H1 (cell line): ENCODE data around the gene ADAM22. TPM values are rescaled to one million over a fixed set of nuclear protein-coding genes. Genes with fewer than 3 reads are reported as not detected.

Experiments used
- CTCF ChIA-PET: fragments of 300-600 bp; sonication (Branson Sonifier 250); formaldehyde crosslinking; loops from one replicate; lab custom pipeline; 2021; ENCODE audit not compliant: partially characterized antibody; lab: Charles Lee
- POLR2A ChIA-PET: fragments of 300-600 bp; sonication (Branson Sonifier 250); formaldehyde crosslinking; loops from one replicate; lab custom pipeline; 2021; ENCODE audit warnings: inconsistent platforms; ENCODE audit not compliant: partially characterized antibody; lab: Charles Lee
- DNase-seq, 2 experiments: peaks; one replicate each; pipeline versions ENCODE4 v3.0.0 to v3.0.0-alpha.2; 2010 to 2022; ENCODE audit warnings: low spot score in 2 of 2, low read depth in 1 of 2, mixed read lengths in 1 of 2
- FAIRE-seq: peaks from 2 replicates; lab custom pipeline; 2011; peaks lifted over from hg19 to GRCh38; lab: Jason Lieb, UNC
- H2AFZ ChIP-seq: 2 replicates; pipeline ENCODE4 v1.8.1; 2012; ENCODE audit warnings: low read length, inconsistent platforms
- H2AK5ac ChIP-seq: 2 replicates; pipeline ENCODE4 v1.6.1; 2013; ENCODE audit warnings: low read depth, low read length
- H2BK120ac ChIP-seq: replicated peaks from 2 replicates; pipeline ENCODE3; 2013; ENCODE audit warnings: low read depth, low read length, inconsistent platforms
- H2BK12ac ChIP-seq: 2 replicates; pipeline ENCODE4 v1.6.1; 2013; ENCODE audit warnings: low read depth, low read length
- H2BK15ac ChIP-seq: 2 replicates; pipeline ENCODE4 v1.6.1; 2013; ENCODE audit warnings: low read length
- H2BK20ac ChIP-seq: 2 replicates; pipeline ENCODE4 v1.6.1; 2013; ENCODE audit warnings: low read length
- H2BK5ac ChIP-seq: 2 replicates; pipeline ENCODE4 v1.6.1; 2013; ENCODE audit warnings: low read depth, low read length
- H3K14ac ChIP-seq: 2 replicates; pipeline ENCODE4 v1.6.1; 2013; ENCODE audit warnings: inconsistent platforms; ENCODE audit not compliant: insufficient read length
- H3K18ac ChIP-seq: 2 replicates; pipeline ENCODE4 v1.6.1; 2013; ENCODE audit warnings: low read length; ENCODE audit errors: extremely low read depth
- H3K23ac ChIP-seq: 2 replicates; pipeline ENCODE4 v1.6.1; 2013; ENCODE audit warnings: inconsistent platforms; ENCODE audit not compliant: insufficient read length
- H3K23me2 ChIP-seq: 2 replicates; pipeline ENCODE4 v1.6.1; 2013; ENCODE audit warnings: low read depth, low read length
- H3K27ac ChIP-seq: 2 replicates; pipeline ENCODE4 v1.6.1; 2011; ENCODE audit warnings: low read depth, low read length, inconsistent platforms
- H3K27me3 ChIP-seq, 4 experiments: replicated peaks in 1 of 4; 1 replicate in 1 of 4; 2 replicates in 3 of 4; pipeline versions ENCODE4 v1.6.1 to v1.8.1; 2011 to 2013; ENCODE audit warnings: low read length in 3 of 4, mild to moderate bottlenecking in 3 of 4, inconsistent platforms in 2 of 4, mixed read lengths in 2 of 4, moderate library complexity in 1 of 4; ENCODE audit not compliant: control insufficient read depth in 3 of 4, insufficient read depth in 3 of 4; ENCODE audit errors: extremely low read depth in 1 of 4
- H3K36me3 ChIP-seq, 4 experiments: 2 replicates each; pipeline versions ENCODE4 v1.6.1 to v1.8.1; 2011 to 2013; ENCODE audit warnings: mild to moderate bottlenecking in 4 of 4, low read length in 3 of 4, moderate library complexity in 2 of 4, control low read depth in 1 of 4, inconsistent platforms in 1 of 4; ENCODE audit not compliant: insufficient read depth in 4 of 4, control insufficient read depth in 2 of 4
- H3K4ac ChIP-seq: replicated peaks from 2 replicates; pipeline ENCODE3; 2013; ENCODE audit warnings: low read length, low read depth, mixed read lengths, inconsistent platforms; ENCODE audit not compliant: insufficient read length
- H3K4me1 ChIP-seq, 4 experiments: replicated peaks in 1 of 4; 1 replicate in 1 of 4; 2 replicates in 3 of 4; pipeline versions ENCODE4 v1.6.1 to v1.8.1; 2011 to 2013; ENCODE audit warnings: low read length in 3 of 4, inconsistent platforms in 2 of 4, mixed read lengths in 1 of 4; ENCODE audit not compliant: insufficient read depth in 4 of 4, control insufficient read depth in 3 of 4
- H3K4me2 ChIP-seq, 2 experiments: 2 replicates each; pipeline versions ENCODE4 v1.6.1 to v1.8.1; 2011 to 2013; ENCODE audit warnings: low read depth in 2 of 2, low read length in 2 of 2, control low read depth in 1 of 2, inconsistent platforms in 1 of 2, mild to moderate bottlenecking in 1 of 2; ENCODE audit not compliant: insufficient read depth in 1 of 2
- H3K4me3 ChIP-seq, 4 experiments: fragments of 200-600, 300-600 bp in 1 of 4; sonication (generic), shearing (Covaris generic), sonication (Bioruptor Twin) in 1 of 4; 2 replicates each; pipeline versions ENCODE4 v1.5.1 to v1.8.1; 2011 to 2016; ENCODE audit warnings: low read length in 4 of 4, low read depth in 3 of 4, control low read depth in 2 of 4, inconsistent platforms in 2 of 4, mild to moderate bottlenecking in 2 of 4, mixed read lengths in 1 of 4, moderate library complexity in 1 of 4; ENCODE audit not compliant: insufficient read depth in 2 of 4; ENCODE audit errors: extremely low read depth in 1 of 4
- H3K56ac ChIP-seq: replicated peaks from 2 replicates; pipeline ENCODE3; 2013; ENCODE audit warnings: low read depth, mild to moderate bottlenecking, mixed read lengths, low read length, inconsistent platforms; ENCODE audit not compliant: insufficient read length
- H3K79me1 ChIP-seq: 2 replicates; pipeline ENCODE4 v1.6.1; 2013; ENCODE audit warnings: low read depth, low read length, control low read depth
- H3K79me2 ChIP-seq, 2 experiments: 2 replicates each; pipeline versions ENCODE4 v1.6.1 to v1.8.1; 2012 to 2013; ENCODE audit warnings: low read length in 2 of 2, mild to moderate bottlenecking in 2 of 2, inconsistent platforms in 1 of 2; ENCODE audit not compliant: insufficient read depth in 2 of 2, control insufficient read depth in 1 of 2
- H3K9ac ChIP-seq, 4 experiments: replicated peaks in 1 of 4; 1 replicate in 1 of 4; 2 replicates in 3 of 4; pipeline versions ENCODE4 v1.6.1 to v1.8.1; 2011 to 2013; ENCODE audit warnings: low read depth in 3 of 4, low read length in 3 of 4, control low read depth in 2 of 4, mild to moderate bottlenecking in 2 of 4, moderate library complexity in 2 of 4, inconsistent platforms in 1 of 4; ENCODE audit errors: extremely low read depth in 1 of 4
- H3K9me3 ChIP-seq, 2 experiments: 2 replicates each; pipeline versions ENCODE4 v1.6.1 to v1.8.1; 2012 to 2013; ENCODE audit warnings: mild to moderate bottlenecking in 2 of 2, moderate library complexity in 2 of 2, control low read depth in 1 of 2, inconsistent platforms in 1 of 2, low read depth in 1 of 2, low read length in 1 of 2, mixed read lengths in 1 of 2; ENCODE audit not compliant: insufficient read depth in 2 of 2
- H4K20me1 ChIP-seq, 2 experiments: replicated peaks in 1 of 2; 2 replicates each; pipeline versions ENCODE3 to v1.8.1; 2011 to 2013; ENCODE audit warnings: inconsistent platforms in 2 of 2, low read length in 2 of 2, mild to moderate bottlenecking in 1 of 2; ENCODE audit not compliant: insufficient read depth in 2 of 2, control insufficient read depth in 1 of 2
- H4K5ac ChIP-seq: 2 replicates; pipeline ENCODE4 v1.6.1; 2013; ENCODE audit warnings: low read length, low read depth, mixed read lengths, inconsistent platforms; ENCODE audit not compliant: insufficient read length
- H4K8ac ChIP-seq: 2 replicates; pipeline ENCODE4 v1.8.0; 2013; ENCODE audit warnings: mild to moderate bottlenecking, moderate library complexity, low read length, inconsistent platforms; ENCODE audit not compliant: insufficient read depth; ENCODE audit errors: extremely low read depth
- H4K91ac ChIP-seq: replicated peaks from 2 replicates; pipeline ENCODE3; 2013; ENCODE audit warnings: low read length, mixed read lengths, inconsistent platforms; ENCODE audit not compliant: insufficient read length
- CHD1 ChIP-seq: IDR thresholded peaks from 2 replicates; pipeline ENCODE4 v1.6.1; 2012; ENCODE audit warnings: low read depth, low read length, improper control_type of control experiment
- CTBP2 ChIP-seq: IDR thresholded peaks from 2 replicates; pipeline ENCODE4 v1.7.0; 2011; ENCODE audit warnings: borderline replicate concordance, mild to moderate bottlenecking, moderate library complexity, mixed read lengths, low read length; ENCODE audit not compliant: insufficient read depth, insufficient read length
- JUN ChIP-seq: IDR thresholded peaks from 2 replicates; pipeline ENCODE4 v1.6.1; 2011; ENCODE audit warnings: low read depth, mild to moderate bottlenecking, improper control_type of control experiment, low read length
- JUND ChIP-seq: IDR thresholded peaks from 2 replicates; pipeline ENCODE4 v1.6.1; 2011; ENCODE audit warnings: mild to moderate bottlenecking, improper control_type of control experiment, low read length
- RAD21 ChIP-seq, 2 experiments: IDR thresholded peaks in 1 of 2; conservative IDR thresholded peaks in 1 of 2; 2 replicates each; pipeline ENCODE4 v1.6.1; 2011; ENCODE audit warnings: low read depth in 2 of 2, low read length in 2 of 2, improper control_type of control experiment in 1 of 2, inconsistent platforms in 1 of 2, mild to moderate bottlenecking in 1 of 2, moderate library complexity in 1 of 2
- RFX5 ChIP-seq: IDR thresholded peaks from 2 replicates; pipeline ENCODE4 v1.6.1; 2011; ENCODE audit warnings: low read depth, low read length, improper control_type of control experiment, borderline replicate concordance
- RXRA ChIP-seq: IDR thresholded peaks from 2 replicates; pipeline ENCODE4 v1.6.1; 2011; ENCODE audit warnings: low read depth, mild to moderate bottlenecking, low read length, moderate library complexity; ENCODE audit not compliant: insufficient read depth
- SRF ChIP-seq: IDR thresholded peaks from 2 replicates; pipeline ENCODE4 v1.6.1; 2011; ENCODE audit warnings: mild to moderate bottlenecking, low read depth, low read length, moderate library complexity
- WGBS, 2 experiments: shearing (Covaris generic) in 1 of 2; methylation state at CpG; one replicate each; pipeline versions ENCODE4 v1.1.6 to v1.1.7; 2013 to 2015; ENCODE audit warnings: low lambda C conversion rate in 2 of 2, mixed read lengths in 2 of 2, inconsistent platforms in 1 of 2, low coverage in 1 of 2, missing lambda C conversion rate in 1 of 2; ENCODE audit not compliant: insufficient replicate concordance in 2 of 2, insufficient coverage in 1 of 2, insufficient read length in 1 of 2; ENCODE audit errors: extremely low coverage in 1 of 2, missing lambda C conversion rate in 1 of 2; 5-methylcytosine and 5-hydroxymethylcytosine counted together
- polyA plus RNA-seq, 7 experiments: library from polyadenylated mRNA; depleted of rRNA in 3 of 7; stranded (reverse) in 5 of 7; unstranded in 2 of 7; fragments of >200 nt in 5 of 7; fragments of 200-250 nt in 2 of 7; gene quantifications; 1 replicate in 5 of 7; 2 replicates in 1 of 7; 4 replicates in 1 of 7; pipeline versions ENCODE4 v1.2.1 to v1.2.3, GENCODE V29; 2011 to 2013; ENCODE audit warnings: missing spikeins in 2 of 7, mixed read lengths in 2 of 7
- total RNA-seq: library from RNA; stranded (reverse); fragmentation: NEBNext Ultra II Directional; extraction: Animal tissue kit (Norgen Biotek cat#: 25700); gene quantifications from 2 replicates; pipeline ENCODE4 v1.2.1, GENCODE V29; 2021
- TF ChIP-seq, protein P1 (sequence below): IDR thresholded peaks from 2 replicates; pipeline ENCODE4 v1.6.1; 2011; ENCODE audit warnings: low read depth, mild to moderate bottlenecking, low read length; ENCODE audit not compliant: insufficient read depth
- TF ChIP-seq, protein P2 (sequence below), 3 experiments: IDR thresholded peaks; 1 replicate in 2 of 3; 2 replicates in 1 of 3; pipeline versions ENCODE4 v1.5.1 to v1.6.1; 2011; ENCODE audit warnings: low read length in 3 of 3, mild to moderate bottlenecking in 3 of 3, inconsistent platforms in 2 of 3, low read depth in 1 of 3, moderate library complexity in 1 of 3; ENCODE audit not compliant: insufficient read depth in 1 of 3; ENCODE audit errors: control extremely low read depth in 1 of 3

Gene ADAM22
- total and polyA plus RNA-seq, 2 of the 8 experiments (the other 6 are each of a cell fraction or from before 2014, with no cell fraction given): 4.6 to 21.4 TPM

DNA sequence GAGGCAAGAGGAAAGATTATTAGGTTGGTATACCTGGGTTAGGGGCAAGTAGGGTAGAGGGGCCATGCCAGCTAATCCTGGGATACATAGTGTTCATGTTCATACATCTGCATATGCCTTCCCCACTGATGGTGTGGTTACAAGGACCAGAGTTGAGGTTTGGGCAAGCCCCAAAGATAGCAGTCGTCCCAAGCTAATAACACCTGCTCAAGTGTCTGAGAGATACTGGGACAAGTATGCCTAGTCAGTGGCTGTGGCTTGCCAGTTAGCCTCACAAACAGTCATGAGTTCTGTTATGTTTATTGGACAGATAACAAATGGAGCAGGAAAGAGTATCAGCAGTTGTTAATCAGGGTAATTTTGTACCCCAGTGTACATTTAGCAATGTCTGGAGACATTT, 139.6 kb downstream of the ADAM22 start:
- Histone ChIP-seq H3K9me3 (peaks cover 8 to 11% of the 10 kb centered on the region in 2 experiments), H3K9ac (no peak overlapping the region), H3K79me2 (no peaks in the 10 kb centered on the region), H4K5ac (no peak overlapping the region), H3K4ac (no peak overlapping the region), H2BK5ac (no peak overlapping the region), H3K4me3 (no peak overlapping the region), H3K56ac (no peak overlapping the region), H2AK5ac (no peak overlapping the region), H2BK12ac (no peak overlapping the region), H3K79me1 (no peaks in the 10 kb centered on the region), H2BK120ac (no peak overlapping the region), H3K14ac (no peak overlapping the region), H3K23ac (no peak overlapping the region), H3K4me1 (peaks cover 0 to 3% (median 0%) of the 10 kb centered on the region in 4 experiments; a peak in 2 of 7 replicates), H4K91ac (no peak overlapping the region), H2BK15ac (no peak overlapping the region), H4K20me1 (no peaks in the 10 kb centered on the region), H3K27ac (no peak overlapping the region), H2AFZ (no peak overlapping the region), H3K18ac (no peak overlapping the region), H4K8ac (no peak overlapping the region), H3K4me2 (no peak overlapping the region), H3K36me3 (peaks cover 0 to 7% (median 1%) of the 10 kb centered on the region in 4 experiments; a peak in 2 of 8 replicates), H3K23me2 (no peaks in the 10 kb centered on the region), H3K27me3 (no peaks in the 10 kb centered on the region), H2BK20ac (no peak overlapping the region)
- WGBS, 2 experiments: 93% methylated on average over 1 of the region's 1 CpG; no CpG with 5 or more reads in 1 of the 2 experiments
- POLR2A ChIA-PET: no interaction called here
- CTCF ChIA-PET: interaction anchor here (1.7 kb wide), 1 partner anchor 139 kb away, joined by 3 read pairs; no protein-coding TSS in a partner anchor
- DNase-seq: no peak
- FAIRE-seq: no peak
- no peak for TF ChIP-seq JUN
- TF ChIP-seq SRF: no peak
- no peak for TF ChIP-seq RAD21 (IDR thresholded peaks at IDR 0.05 in 1 of 2, conservative IDR thresholded peaks at IDR 0.05 in 1 of 2; ENCODE audit: low read depth in 2 of 2, low read length in 2 of 2)
- TF ChIP-seq, protein P1, sequence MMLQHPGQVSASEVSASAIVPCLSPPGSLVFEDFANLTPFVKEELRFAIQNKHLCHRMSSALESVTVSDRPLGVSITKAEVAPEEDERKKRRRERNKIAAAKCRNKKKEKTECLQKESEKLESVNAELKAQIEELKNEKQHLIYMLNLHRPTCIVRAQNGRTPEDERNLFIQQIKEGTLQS: no peak
- TF ChIP-seq, protein P2, sequence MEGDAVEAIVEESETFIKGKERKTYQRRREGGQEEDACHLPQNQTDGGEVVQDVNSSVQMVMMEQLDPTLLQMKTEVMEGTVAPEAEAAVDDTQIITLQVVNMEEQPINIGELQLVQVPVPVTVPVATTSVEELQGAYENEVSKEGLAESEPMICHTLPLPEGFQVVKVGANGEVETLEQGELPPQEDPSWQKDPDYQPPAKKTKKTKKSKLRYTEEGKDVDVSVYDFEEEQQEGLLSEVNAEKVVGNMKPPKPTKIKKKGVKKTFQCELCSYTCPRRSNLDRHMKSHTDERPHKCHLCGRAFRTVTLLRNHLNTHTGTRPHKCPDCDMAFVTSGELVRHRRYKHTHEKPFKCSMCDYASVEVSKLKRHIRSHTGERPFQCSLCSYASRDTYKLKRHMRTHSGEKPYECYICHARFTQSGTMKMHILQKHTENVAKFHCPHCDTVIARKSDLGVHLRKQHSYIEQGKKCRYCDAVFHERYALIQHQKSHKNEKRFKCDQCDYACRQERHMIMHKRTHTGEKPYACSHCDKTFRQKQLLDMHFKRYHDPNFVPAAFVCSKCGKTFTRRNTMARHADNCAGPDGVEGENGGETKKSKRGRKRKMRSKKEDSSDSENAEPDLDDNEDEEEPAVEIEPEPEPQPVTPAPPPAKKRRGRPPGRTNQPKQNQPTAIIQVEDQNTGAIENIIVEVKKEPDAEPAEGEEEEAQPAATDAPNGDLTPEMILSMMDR (IDR thresholded peaks at IDR 0.05; ENCODE audit: control extremely low read depth in 1 of 3, insufficient read depth in 1 of 3, low read depth in 1 of 3, low read length in 3 of 3): no peak
- TF ChIP-seq JUND: no peak
- no peak for TF ChIP-seq CTBP2
- no peak for TF ChIP-seq RXRA
- no peak for TF ChIP-seq CHD1
- no peak for TF ChIP-seq RFX5
